Measurements from ENCODE around the gene U2AF2. TPM values are rescaled to one million over a fixed set of nuclear protein-coding genes. Genes with fewer than 3 reads are reported as not detected.
A peak's percentile ranks its signal among the peaks of the same experiment; 100 is the strongest.

The U2AF2 gene
- total and polyA plus RNA-seq, 9 of the 15 experiments (the other 6 are each of a cell fraction or from before 2014, with no cell fraction given), result 3.0 to 331 (median 157) TPM

GRCh38 chr19:55656988-55657747 is 2.3 kb downstream of the U2AF2 start:
- DNase-seq (ENCODE audit: extremely low read depth in 1 of 4, low spot score in 3 of 4) (peak in 1 of 4 experiments; percentile 29), ATAC-seq (no peak), FAIRE-seq (peak; percentile 72)
- H2AFZ ChIP-seq (ENCODE audit: low read depth, low read length), result no peak overlapping the region
- peak overlapping the region; percentile 98 to 99 for H3K9ac ChIP-seq (ENCODE audit: insufficient read depth in 1 of 2, low read depth in 2 of 2, low read length in 2 of 2)
- peaks cover 6% of the 10 kb centered on the region for H3K9me1 ChIP-seq (ENCODE audit: control insufficient read depth, insufficient read depth, low read length)
- TF ChIP-seq HEY1 (CRISPR knock-in tag; IDR thresholded peaks at IDR 0.05; ENCODE audit: borderline replicate concordance) (no peak), RBFOX2 (IDR thresholded peaks at IDR 0.05; ENCODE audit: low read depth, low read length) (peak; percentile 49)
- in situ Hi-C loops (cut with MboI), result no loop called here
- H3K27ac ChIP-seq (ENCODE audit: extremely low read depth, low read depth, low read length), result peak overlapping the region; percentile 100; the same call in 2 of the 3 replicates
- H3K9me3 ChIP-seq (replicated peaks; ENCODE audit: control insufficient read depth, insufficient read depth, low read depth, low read length), result no peaks in the 10 kb centered on the region
- CTCF ChIA-PET (ENCODE audit: low intra/inter-chr PET ratio), result no interaction called here
- H3K4me3 ChIP-seq, result peak overlapping the region; percentile 70
- H3K36me3 ChIP-seq (ENCODE audit: control insufficient read depth, insufficient read depth, low read length), result peaks cover 74% of the 10 kb centered on the region
- WGBS (ENCODE audit: insufficient coverage, low coverage, missing lambda C conversion rate), result 15% methylated on average over 18 of the region's 18 CpGs
- H3K4me1 ChIP-seq (replicated peaks in 1 of 2; ENCODE audit: control insufficient read depth in 2 of 2, insufficient read depth in 2 of 2, low read length in 2 of 2), result peaks cover 20 to 44% of the 10 kb centered on the region in 2 experiments; a peak in 4 of 5 replicates
- H4K20me1 ChIP-seq (replicated peaks; ENCODE audit: control insufficient read depth, insufficient read depth, low read length), result peaks cover 50% of the 10 kb centered on the region
- no peaks in the 10 kb centered on the region for H3K27me3 ChIP-seq (ENCODE audit: control insufficient read depth in 2 of 2, insufficient read depth in 2 of 2, low read length in 2 of 2)
- no TSS peak for BruUV-seq (replicated peaks)
- intact Hi-C loops (cut with micrococcal nuclease), result no loop called here
- POLR2A ChIA-PET, result interaction anchor here (0.6 to 3.5 kb wide), 7 partner anchors 10 to 250 kb away, joined by 3 to 21 read pairs (median 8); partner anchors contain the start of gene UBE2S
- peaks cover 73% of the 10 kb centered on the region for H3K79me2 ChIP-seq (ENCODE audit: control insufficient read depth, insufficient read depth, low read length)
- peak overlapping the region; percentile 99 for H3K4me2 ChIP-seq (ENCODE audit: insufficient read depth, low read length)

GRCh38 chr19:55658846-55659459 is 4.1 kb downstream of the U2AF2 start:
- 0 out of 2 replicates have a peak overlapping the region, but pooled peaks have one; percentile 99 for H3K4me2 ChIP-seq (ENCODE audit: insufficient read depth, low read length)
- WGBS (ENCODE audit: insufficient coverage, low coverage, missing lambda C conversion rate), result 91% methylated on average over 23 of the region's 37 CpGs
- no peak for TF ChIP-seq ZKSCAN1 (IDR thresholded peaks at IDR 0.05; ENCODE audit: low read depth, low read length)
- no peak for TF ChIP-seq ZNF699 (CRISPR knock-in tag; IDR thresholded peaks at IDR 0.05; ENCODE audit: insufficient replicate concordance)
- peak; percentile 63 for TF ChIP-seq RBFOX2 (IDR thresholded peaks at IDR 0.05; ENCODE audit: low read depth, low read length)
- TF ChIP-seq NONO (IDR thresholded peaks at IDR 0.05; ENCODE audit: low read depth in 2 of 2, low read length in 1 of 2), result no peak
- no peak for TF ChIP-seq CEBPZ (IDR thresholded peaks at IDR 0.05; ENCODE audit: borderline replicate concordance, low read depth, low read length)
- no peak for TF ChIP-seq RBM17 (IDR thresholded peaks at IDR 0.05; ENCODE audit: borderline replicate concordance, low read depth, low read length)
- TF ChIP-seq ZNF584 (CRISPR knock-in tag; IDR thresholded peaks at IDR 0.05; ENCODE audit: low read depth), result no peak

More at GRCh38 chr19:55658846-55659459, 4.1 kb downstream of the U2AF2 start:
- CTCF ChIA-PET (ENCODE audit: low intra/inter-chr PET ratio), result no interaction called here
- H3K4me1 ChIP-seq (replicated peaks in 1 of 2; ENCODE audit: control insufficient read depth in 2 of 2, insufficient read depth in 2 of 2, low read length in 2 of 2), result peaks cover 20 to 26% of the 10 kb centered on the region in 2 experiments; a peak in 4 of 5 replicates
- peaks cover 90% of the 10 kb centered on the region for H3K79me2 ChIP-seq (ENCODE audit: control insufficient read depth, insufficient read depth, low read length)
- no peak overlapping the region for H3K4me3 ChIP-seq
- H3K9me1 ChIP-seq (ENCODE audit: control insufficient read depth, insufficient read depth, low read length), result peaks cover 10% of the 10 kb centered on the region
- no peak overlapping the region for H3K27ac ChIP-seq (ENCODE audit: extremely low read depth, low read depth, low read length)
- no peak for ATAC-seq
- peaks cover 84% of the 10 kb centered on the region for H3K36me3 ChIP-seq (ENCODE audit: control insufficient read depth, insufficient read depth, low read length)
- POLR2A ChIA-PET, result interaction anchor here (0.6 to 3.5 kb wide), 2 partner anchors 8 to 275 kb away, joined by 3 to 21 read pairs; no protein-coding TSS in a partner anchor
- in situ Hi-C loops (cut with MboI), result no loop called here
- H4K20me1 ChIP-seq (replicated peaks; ENCODE audit: control insufficient read depth, insufficient read depth, low read length), result peaks cover 61% of the 10 kb centered on the region
- intact Hi-C loops (cut with micrococcal nuclease), result no loop called here
- no peaks in the 10 kb centered on the region for H3K27me3 ChIP-seq (ENCODE audit: control insufficient read depth in 2 of 2, insufficient read depth in 2 of 2, low read length in 2 of 2)
- peak overlapping the region in 1 of 2 experiments; percentile 57; a peak in 2 of 4 replicates for H3K9ac ChIP-seq (ENCODE audit: insufficient read depth in 1 of 2, low read depth in 2 of 2, low read length in 2 of 2)
- no peak for DNase-seq (ENCODE audit: extremely low read depth in 1 of 4, low spot score in 3 of 4)
- no TSS peak for BruUV-seq (replicated peaks)
- H2AFZ ChIP-seq (ENCODE audit: low read depth, low read length), result no peak overlapping the region
- FAIRE-seq, result no peak
- no peaks in the 10 kb centered on the region for H3K9me3 ChIP-seq (replicated peaks; ENCODE audit: control insufficient read depth, insufficient read depth, low read depth, low read length)

Data from K562 (cell line).